Neuronal stem cell (in vitro differentiated cells): Measurements from ENCODE around the gene MGMT.

Experiments used
- DNase-seq: peaks from one replicate; pipeline ENCODE4 v3.0.0-alpha.2; 2013; ENCODE audit warnings: low spot score
- H2AFZ ChIP-seq: one replicate; pipeline ENCODE4 v1.6.1; 2013; ENCODE audit warnings: mild to moderate bottlenecking, low read length, inconsistent platforms
- H2AK5ac ChIP-seq: 2 replicates; pipeline ENCODE4 v1.6.1; 2013; ENCODE audit warnings: low read depth, mild to moderate bottlenecking, inconsistent platforms, low read length, moderate library complexity, mixed read lengths
- H2BK120ac ChIP-seq: 2 replicates; pipeline ENCODE4 v1.6.1; 2013; ENCODE audit warnings: low read depth, mild to moderate bottlenecking, inconsistent platforms, low read length, moderate library complexity, mixed read lengths
- H2BK12ac ChIP-seq: one replicate; pipeline ENCODE4 v1.6.1; 2013; ENCODE audit warnings: low read length, inconsistent platforms
- H2BK15ac ChIP-seq: 2 replicates; pipeline ENCODE4 v1.6.1; 2013; ENCODE audit warnings: mild to moderate bottlenecking, low read length, inconsistent platforms, mixed read lengths
- H2BK5ac ChIP-seq: one replicate; pipeline ENCODE4 v1.6.1; 2013; ENCODE audit warnings: inconsistent platforms, mild to moderate bottlenecking, low read length, moderate library complexity
- H3K14ac ChIP-seq: one replicate; pipeline ENCODE4 v1.6.1; 2013; ENCODE audit warnings: low read length, inconsistent platforms
- H3K18ac ChIP-seq: 2 replicates; pipeline ENCODE4 v1.6.1; 2013; ENCODE audit warnings: low read length, inconsistent platforms
- H3K23ac ChIP-seq: 2 replicates; pipeline ENCODE4 v1.6.1; 2013; ENCODE audit warnings: low read depth, mild to moderate bottlenecking, mixed read lengths, low read length, inconsistent platforms; ENCODE audit not compliant: poor library complexity
- H3K27ac ChIP-seq: replicated peaks from 3 replicates; pipeline ENCODE4 v1.5.1; 2013; ENCODE audit warnings: low read length, inconsistent platforms
- H3K27me3 ChIP-seq, 3 experiments: 2 replicates each; pipeline ENCODE4 v1.6.1; 2013; ENCODE audit warnings: low read length in 3 of 3, mild to moderate bottlenecking in 2 of 3, inconsistent platforms in 1 of 3, low read depth in 1 of 3, mixed read lengths in 1 of 3, moderate library complexity in 1 of 3; ENCODE audit not compliant: control insufficient read depth in 3 of 3, insufficient read depth in 3 of 3
- H3K36me3 ChIP-seq, 2 donors: replicated peaks in 1 of 2; 2 replicates each; pipeline ENCODE4 v1.6.1; 2013; ENCODE audit warnings: low read length in 2 of 2; ENCODE audit not compliant: control insufficient read depth in 2 of 2, insufficient read depth in 2 of 2
- H3K4ac ChIP-seq: 2 replicates; pipeline ENCODE4 v1.6.1; 2013; ENCODE audit warnings: inconsistent platforms, mild to moderate bottlenecking, low read length, moderate library complexity
- H3K4me1 ChIP-seq, 2 donors: 1 replicate in 1 of 2; 2 replicates in 1 of 2; pipeline ENCODE4 v1.6.1; 2013; ENCODE audit warnings: low read length in 2 of 2, low read depth in 1 of 2; ENCODE audit not compliant: control insufficient read depth in 2 of 2, insufficient read depth in 1 of 2
- H3K4me2 ChIP-seq: one replicate; pipeline ENCODE4 v1.6.1; 2013; ENCODE audit warnings: mild to moderate bottlenecking, low read length, inconsistent platforms; ENCODE audit not compliant: insufficient read depth, poor library complexity, severe bottlenecking
- H3K4me3 ChIP-seq, 2 donors: 2 replicates each; pipeline ENCODE4 v1.5.1; 2013; ENCODE audit warnings: low read length in 2 of 2, mild to moderate bottlenecking in 2 of 2, inconsistent platforms in 1 of 2, moderate library complexity in 1 of 2
- H3K79me1 ChIP-seq: one replicate; pipeline ENCODE4 v1.6.1; 2013; ENCODE audit warnings: low read depth, mild to moderate bottlenecking, inconsistent platforms, low read length, moderate library complexity
- H3K9ac ChIP-seq: one replicate; pipeline ENCODE4 v1.6.1; 2013; ENCODE audit warnings: mild to moderate bottlenecking, low read depth, low read length, inconsistent platforms; ENCODE audit not compliant: poor library complexity
- H3K9me3 ChIP-seq, 2 donors: replicated peaks in 1 of 2; 2 replicates each; pipeline versions ENCODE3 to v1.6.1; 2013; ENCODE audit warnings: low read length in 2 of 2, mild to moderate bottlenecking in 2 of 2, inconsistent platforms in 1 of 2, low read depth in 1 of 2, mixed read lengths in 1 of 2, moderate library complexity in 1 of 2; ENCODE audit not compliant: control insufficient read depth in 2 of 2, insufficient read depth in 1 of 2
- H4K8ac ChIP-seq: one replicate; pipeline ENCODE4 v1.6.1; 2013; ENCODE audit warnings: low read depth, mild to moderate bottlenecking, inconsistent platforms, low read length, moderate library complexity
- H4K91ac ChIP-seq: one replicate; pipeline ENCODE4 v1.6.1; 2013; ENCODE audit warnings: low read length, low read depth, mild to moderate bottlenecking, inconsistent platforms; ENCODE audit not compliant: poor library complexity
- WGBS, 2 donors: extraction: QIAGEN DNeasy Blood & Tissue Kit; methylation state at CpG; one replicate each; pipeline ENCODE4 v1.1.7; 2013; ENCODE audit warnings: missing lambda C conversion rate in 2 of 2, mixed read lengths in 1 of 2; ENCODE audit not compliant: insufficient read length in 2 of 2, insufficient replicate concordance in 1 of 2; ENCODE audit errors: extremely low coverage in 2 of 2; 5-methylcytosine and 5-hydroxymethylcytosine counted together

Gene MGMT

DNA sequence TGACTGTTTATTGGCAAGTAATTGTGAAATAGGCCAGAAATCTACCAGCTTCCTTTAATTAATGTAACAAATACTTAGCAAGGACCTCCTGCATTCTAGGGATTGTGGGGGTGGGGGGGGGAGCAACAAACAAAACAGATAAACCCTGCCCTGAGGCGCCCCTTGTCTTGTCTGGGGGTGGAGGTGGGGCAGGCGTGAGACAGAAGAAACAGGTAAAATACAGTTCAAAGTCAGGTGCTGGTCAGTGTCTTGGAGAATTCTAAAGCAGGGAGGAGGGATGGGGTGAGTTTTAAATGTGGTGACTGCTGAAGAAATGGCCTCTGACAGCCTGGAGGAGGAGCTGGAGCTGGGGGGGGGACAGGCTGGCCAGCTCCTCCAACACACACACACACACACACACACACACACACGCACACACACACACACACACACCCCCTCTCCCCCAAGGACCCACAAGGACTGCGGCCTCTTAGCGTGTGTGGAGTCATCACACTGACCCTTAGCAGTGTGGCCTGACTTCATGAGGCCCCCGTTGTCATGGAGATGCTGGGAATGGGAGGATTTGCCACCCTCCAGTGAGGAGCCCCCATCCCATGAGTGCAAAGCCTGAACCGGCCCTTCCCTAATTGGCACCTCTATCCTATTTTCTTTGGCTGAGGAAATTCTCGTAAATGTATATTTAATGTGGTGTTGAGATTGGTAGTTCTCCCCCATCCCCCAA lies 190.4 kb downstream of the MGMT start:
- no peak overlapping the region for H2BK120ac ChIP-seq
- H2AFZ ChIP-seq: no peak overlapping the region
- H3K23ac ChIP-seq: peak overlapping the region; percentile 59
- H3K79me1 ChIP-seq: no peaks in the 10 kb centered on the region
- no peak overlapping the region for H2BK5ac ChIP-seq
- WGBS, 2 donors: no CpG with 5 or more reads among the region's 8 CpGs
- H3K4ac ChIP-seq: no peak overlapping the region
- peak overlapping the region; percentile 22 for H2AK5ac ChIP-seq
- no peak overlapping the region for H4K91ac ChIP-seq
- peak overlapping the region; percentile 37 for H3K27ac ChIP-seq
- no peak overlapping the region for H2BK15ac ChIP-seq
- no peak for DNase-seq
- peaks cover 0 to 1% of the 10 kb centered on the region in 2 donors for H3K9me3 ChIP-seq
- H3K27me3 ChIP-seq: no peaks in the 10 kb centered on the region
- peak overlapping the region; percentile 87 for H3K14ac ChIP-seq
- H2BK12ac ChIP-seq: no peak overlapping the region
- peaks cover 0 to 12% of the 10 kb centered on the region in 2 donors for H3K4me1 ChIP-seq
- H3K18ac ChIP-seq: peak overlapping the region; percentile 80
- H3K36me3 ChIP-seq: no peaks in the 10 kb centered on the region
- no peak overlapping the region for H4K8ac ChIP-seq
- H3K4me2 ChIP-seq: no peak overlapping the region
- no peak overlapping the region for H3K4me3 ChIP-seq
- peak overlapping the region; percentile 66 for H3K9ac ChIP-seq

DNA sequence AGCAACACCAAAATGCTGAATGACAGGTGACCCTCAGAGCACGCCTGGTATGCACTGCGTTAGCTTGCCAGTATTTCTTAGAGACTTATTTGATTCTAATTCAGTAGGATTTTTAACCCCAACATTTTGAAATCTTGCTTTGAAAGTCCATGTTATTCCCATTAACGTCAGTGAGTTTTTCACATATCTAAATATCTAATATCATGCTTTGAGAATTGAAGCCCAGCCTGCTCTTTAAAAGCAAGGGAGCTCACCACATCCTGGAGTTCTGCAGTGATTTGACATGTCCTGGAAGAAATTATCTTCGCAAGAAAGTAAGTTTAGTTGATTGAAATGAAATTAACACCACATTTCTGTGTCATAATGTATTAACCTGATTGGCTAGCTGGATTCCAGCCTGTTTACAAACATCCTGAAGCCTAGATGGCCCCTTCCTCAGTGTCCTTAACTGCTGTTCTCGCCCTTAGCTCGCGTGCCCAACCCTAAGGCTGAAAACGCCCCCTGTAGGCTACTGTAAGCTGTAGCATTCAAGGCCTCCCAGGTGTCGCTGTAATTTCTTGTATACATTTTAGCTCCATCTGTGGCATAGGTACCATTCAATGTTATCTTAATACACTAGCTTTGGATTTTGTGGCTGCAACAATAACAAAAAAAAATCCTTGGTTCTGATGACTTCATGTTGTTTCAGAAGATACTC lies 191.5 kb downstream of the MGMT start:
- Histone ChIP-seq H3K4ac (no peak overlapping the region), H2AFZ (no peak overlapping the region), H2BK15ac (no peak overlapping the region), H4K91ac (no peak overlapping the region), H2BK120ac (no peak overlapping the region), H3K4me3 (no peak overlapping the region), H3K27me3 (no peaks in the 10 kb centered on the region), H2AK5ac (no peak overlapping the region), H2BK5ac (no peak overlapping the region), H3K79me1 (no peaks in the 10 kb centered on the region), H3K9me3 (peaks cover 0 to 1% of the 10 kb centered on the region in 2 donors), H3K27ac (no peak overlapping the region), H3K36me3 (no peaks in the 10 kb centered on the region), H4K8ac (no peak overlapping the region), H2BK12ac (no peak overlapping the region), H3K4me1 (peaks cover 0 to 10% of the 10 kb centered on the region in 2 donors), H3K18ac (no peak overlapping the region), H3K14ac (no peak overlapping the region), H3K4me2 (no peak overlapping the region), H3K23ac (no peak overlapping the region), H3K9ac (no peak overlapping the region)
- no peak for DNase-seq
- no CpG with 5 or more reads among the region's 9 CpGs for WGBS, 2 donors

DNA sequence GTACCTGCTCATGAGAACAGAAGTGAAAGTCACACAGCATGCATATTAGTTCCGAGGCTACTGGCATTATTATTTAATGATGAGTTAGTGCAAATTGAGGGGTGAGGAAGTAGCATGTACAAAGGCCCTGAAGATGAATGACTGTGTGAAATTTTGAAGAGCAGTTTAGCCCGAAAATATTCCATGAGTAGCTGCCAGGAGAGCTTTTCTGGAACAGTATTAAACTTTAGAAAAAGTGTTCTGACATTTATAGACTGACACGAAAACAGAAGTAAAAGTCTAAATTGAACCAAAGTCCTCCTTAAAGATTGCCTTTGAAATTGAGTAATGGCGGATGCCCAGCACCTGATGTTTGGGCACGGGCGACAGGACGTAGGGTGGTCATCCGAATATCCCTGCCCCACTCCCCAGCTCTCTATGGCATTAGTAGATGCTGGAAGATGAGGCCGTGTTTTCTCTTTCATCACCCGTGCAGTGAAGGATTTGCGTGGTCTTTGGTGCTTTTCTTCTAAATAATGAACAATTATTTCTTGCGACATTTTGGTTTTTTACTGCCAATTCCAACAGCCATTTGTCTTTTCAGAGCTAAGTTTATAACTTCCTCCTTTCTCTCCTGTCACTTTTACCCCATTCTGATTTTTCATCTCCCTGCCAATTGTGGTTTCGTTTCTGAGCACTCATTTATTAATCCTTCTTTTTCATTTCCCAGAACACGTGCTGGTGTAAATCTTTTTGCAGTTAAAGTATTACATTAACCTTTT lies 192.6 kb downstream of the MGMT start:
- Histone ChIP-seq H3K9ac (no peak overlapping the region), H2BK15ac (no peak overlapping the region), H3K4me3 (no peak overlapping the region), H2BK5ac (no peak overlapping the region), H2BK12ac (no peak overlapping the region), H2BK120ac (no peak overlapping the region), H2AK5ac (no peak overlapping the region), H3K36me3 (no peaks in the 10 kb centered on the region), H3K27me3 (no peaks in the 10 kb centered on the region), H3K4me2 (no peak overlapping the region), H4K91ac (no peak overlapping the region), H2AFZ (no peak overlapping the region), H3K18ac (no peak overlapping the region), H3K27ac (no peak overlapping the region), H3K14ac (no peak overlapping the region), H3K79me1 (no peaks in the 10 kb centered on the region), H3K23ac (no peak overlapping the region), H3K4me1 (peaks cover 0 to 10% of the 10 kb centered on the region in 2 donors), H3K4ac (no peak overlapping the region), H3K9me3 (peaks cover 0 to 4% of the 10 kb centered on the region in 2 donors), H4K8ac (no peak overlapping the region)
- DNase-seq: no peak
- WGBS, 2 donors: no CpG with 5 or more reads among the region's 14 CpGs

DNA sequence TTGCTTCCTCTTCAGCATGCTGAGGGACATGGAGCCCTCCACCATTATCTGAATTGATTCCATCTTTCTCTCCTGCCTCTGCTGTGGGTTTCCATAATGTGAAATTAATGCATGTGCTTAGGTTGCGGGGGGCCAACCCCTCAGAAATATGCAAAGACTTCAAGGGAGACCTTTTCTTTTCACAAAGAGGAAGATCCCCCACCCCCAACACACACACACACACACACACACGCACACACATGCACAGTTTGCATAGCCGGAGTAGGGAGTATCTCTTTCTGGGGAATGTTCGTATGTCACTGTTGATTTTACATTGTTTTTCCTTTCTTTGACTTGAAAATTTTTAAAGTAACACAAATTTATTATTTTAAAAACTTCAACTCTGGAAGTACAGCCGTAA lies 193.5 kb downstream of the MGMT start:
- H2AK5ac ChIP-seq: no peak overlapping the region
- peaks cover 0 to 3% of the 10 kb centered on the region in 2 donors for H3K36me3 ChIP-seq
- H4K8ac ChIP-seq: no peak overlapping the region
- no peak overlapping the region for H2AFZ ChIP-seq
- H3K14ac ChIP-seq: no peak overlapping the region
- H3K4me1 ChIP-seq: peaks cover 0 to 9% of the 10 kb centered on the region in 2 donors
- H2BK12ac ChIP-seq: no peak overlapping the region
- H3K79me1 ChIP-seq: no peaks in the 10 kb centered on the region
- DNase-seq: no peak
- H3K9me3 ChIP-seq: peaks cover 0 to 8% of the 10 kb centered on the region in 2 donors
- no peak overlapping the region for H3K4me3 ChIP-seq
- peaks cover 0 to 3% (median 0%) of the 10 kb centered on the region in 3 experiments for H3K27me3 ChIP-seq
- no peak overlapping the region for H2BK120ac ChIP-seq
- no peak overlapping the region for H2BK15ac ChIP-seq
- H3K4me2 ChIP-seq: no peak overlapping the region
- H3K4ac ChIP-seq: no peak overlapping the region
- no peak overlapping the region for H3K9ac ChIP-seq
- no peak overlapping the region for H3K23ac ChIP-seq
- H4K91ac ChIP-seq: no peak overlapping the region
- peak overlapping the region; percentile 20 for H3K18ac ChIP-seq
- H3K27ac ChIP-seq: no peak overlapping the region
- no CpG with 5 or more reads among the region's 5 CpGs for WGBS, 2 donors
- H2BK5ac ChIP-seq: no peak overlapping the region
